Stimulated activated CD4-positive, alpha-beta T cell treated with anti-CD3 and anti-CD28 coated beads, Interleukin-15, amount 100 ng/mL, for 48 hours (primary cell): ENCODE results near the gene TNS1.

Experiments used
- DNase-seq, 2 donors: peaks; one replicate each; pipeline ENCODE4 v3.0.0-alpha.2; 2020; ENCODE audit warnings: low read depth in 2 of 2

TNS1 gene

GRCh38 chr2:217998926-217999594 is 3.7 kb downstream of the TNS1 start:
- DNase-seq, result no peak

DNA sequence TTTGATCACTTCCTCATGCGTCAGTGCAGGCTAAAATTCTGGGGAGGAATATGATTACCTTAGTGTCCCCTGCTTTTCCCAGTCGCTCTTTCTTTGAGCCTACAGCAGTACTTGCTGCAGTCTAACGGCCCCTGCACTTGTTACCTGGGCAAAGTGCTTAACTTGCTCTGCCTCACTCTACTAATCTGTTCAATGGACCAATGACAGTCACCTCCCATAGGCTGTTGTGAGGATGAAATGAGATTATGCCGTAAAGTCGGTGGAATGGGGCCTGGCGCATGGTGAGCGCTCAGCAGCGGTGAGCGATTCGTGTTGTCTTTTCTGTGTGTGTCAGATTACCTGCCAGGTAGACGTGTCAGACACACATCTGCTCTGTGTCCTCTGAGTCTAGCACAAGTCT is 5.3 kb downstream of the TNS1 start:
- no peak for DNase-seq

DNA sequence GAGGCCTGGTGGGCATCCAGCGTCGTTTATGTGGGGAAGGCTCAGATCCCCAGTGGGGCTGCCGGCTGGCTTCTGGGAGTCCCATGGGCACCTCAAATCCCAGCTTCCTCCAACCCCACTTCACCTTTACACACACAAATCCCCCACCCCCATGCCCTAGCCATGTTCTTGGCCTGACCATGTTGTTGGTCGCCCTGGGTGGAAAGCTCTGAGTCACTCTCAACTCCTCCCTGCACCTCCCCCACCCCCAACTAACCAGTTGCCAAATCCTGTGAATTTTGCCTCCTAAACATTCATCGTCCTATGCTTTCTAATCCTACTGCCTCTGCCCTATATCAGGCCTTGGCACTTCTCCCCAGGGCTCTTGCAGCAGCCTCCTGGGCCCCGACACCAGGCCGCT is 6.4 kb downstream of the TNS1 start:
- DNase-seq, result no peak

DNA sequence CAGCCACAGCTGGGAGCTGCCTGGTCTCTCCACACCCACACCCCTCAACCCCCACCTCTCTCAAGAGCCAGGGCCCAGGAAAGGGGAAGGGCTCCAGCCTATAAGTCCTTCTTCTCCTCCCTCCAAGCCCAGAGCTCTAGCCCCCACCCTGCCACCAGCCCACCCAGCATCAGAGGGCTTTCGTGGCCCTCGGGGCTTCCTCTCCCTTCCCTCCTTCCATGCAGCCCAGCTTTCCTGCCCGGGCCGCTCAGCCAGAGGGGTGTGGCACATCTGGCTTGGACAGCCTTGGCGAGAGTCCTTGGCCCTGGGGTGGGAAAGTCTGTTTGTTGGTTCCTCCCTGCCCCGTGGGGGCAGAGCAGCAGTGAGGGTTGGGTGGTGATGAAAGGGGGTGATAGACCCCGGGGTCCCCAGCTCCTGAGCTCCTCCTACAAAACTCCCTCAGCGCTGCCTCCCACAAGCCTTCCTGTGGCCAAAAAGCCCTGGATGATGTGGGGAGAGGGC is 7.0 kb downstream of the TNS1 start:
- no peak for DNase-seq

DNA sequence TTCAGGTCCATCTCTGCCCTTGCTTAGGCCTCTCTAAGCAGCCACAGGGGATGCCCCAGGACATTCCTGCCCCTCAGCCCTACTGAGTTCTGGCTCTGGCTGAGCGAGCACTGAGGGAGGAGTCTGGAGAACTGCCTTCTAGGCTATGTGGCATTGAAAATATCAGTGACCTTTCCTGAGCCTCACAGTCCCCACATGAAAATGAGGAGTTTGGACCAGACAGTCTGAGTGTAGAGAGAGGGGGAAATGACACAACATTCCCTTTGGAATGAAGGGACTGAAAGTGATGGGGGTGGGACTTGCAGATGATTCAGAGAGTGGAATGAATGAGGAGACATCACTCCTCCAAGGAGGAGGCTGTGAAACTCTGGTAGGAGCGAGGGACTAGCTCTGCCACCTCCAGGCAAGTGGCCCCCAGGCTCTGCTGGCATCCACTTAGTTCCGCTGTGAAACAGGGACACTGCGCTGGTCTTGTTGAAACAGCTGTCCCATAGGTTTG is 8.0 kb downstream of the TNS1 start:
- no peak for DNase-seq

- DNase-seq, result peak; percentile 19 to 51
These were observed 8.9 kb downstream of the TNS1 start for GRCh38 chr2:217993817-217994463.

DNA sequence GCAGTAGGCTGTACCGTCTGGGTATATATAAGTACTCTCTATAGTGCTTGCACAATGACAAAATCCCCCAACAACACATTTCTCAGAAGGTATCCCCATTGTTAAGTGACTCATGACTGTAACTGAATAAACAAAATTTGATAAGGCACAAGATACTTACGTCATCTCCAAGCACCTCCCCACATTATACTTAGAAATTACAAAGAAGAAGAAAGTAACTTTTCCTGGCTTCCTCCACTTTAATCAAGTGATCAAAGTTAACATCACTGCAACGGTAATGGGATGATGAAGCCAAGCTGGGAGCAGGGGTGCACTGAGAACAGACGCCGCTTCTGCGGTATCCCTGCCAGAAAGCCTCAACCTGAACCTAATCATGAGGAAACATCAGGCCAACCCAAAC is 9.7 kb downstream of the TNS1 start:
- no peak for DNase-seq

GRCh38 chr2:217992061-217992460 is 10.7 kb downstream of the TNS1 start:
- no peak for DNase-seq

- DNase-seq, result no peak
These were observed 11.9 kb downstream of the TNS1 start for GRCh38 chr2:217990791-217991465.

DNA sequence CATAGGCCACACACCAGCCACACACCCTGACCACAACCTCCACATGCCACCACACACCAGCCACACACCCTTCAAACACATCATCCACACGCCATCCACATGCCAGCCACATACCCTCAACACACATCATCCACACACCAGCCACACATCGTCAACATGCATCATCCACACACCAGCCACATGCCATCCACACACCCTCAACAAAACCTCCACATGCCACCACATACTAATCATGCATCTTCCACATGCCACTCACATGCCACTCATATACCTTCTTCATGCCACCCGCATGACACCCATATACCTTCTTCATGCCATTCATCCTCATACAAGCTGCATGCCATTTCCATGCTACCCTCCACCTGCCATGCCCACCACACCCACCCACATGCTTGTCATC is 12.4 kb downstream of the TNS1 start:
- DNase-seq, result no peak

- no peak for DNase-seq
These were observed 13.4 kb downstream of the TNS1 start for GRCh38 chr2:217989221-217989948.

DNA sequence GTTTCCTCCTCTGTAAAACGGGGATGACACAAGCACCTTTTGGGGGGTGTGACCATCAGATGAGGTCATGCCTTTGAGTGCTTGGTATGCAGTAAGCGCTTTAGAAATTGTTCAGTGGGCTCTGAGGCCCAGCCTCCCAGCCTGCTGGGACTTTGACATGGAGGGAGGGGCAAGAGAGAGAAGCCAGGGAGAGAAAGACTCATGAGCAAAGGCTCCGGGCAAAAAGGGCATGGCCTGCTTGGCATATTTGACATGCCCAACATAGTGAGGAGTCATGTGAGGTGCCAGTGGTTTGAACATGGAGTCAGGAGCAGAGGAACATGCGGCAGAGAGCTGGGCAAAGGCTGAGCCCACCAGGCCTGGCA is 14.0 kb downstream of the TNS1 start:
- DNase-seq, result no peak

DNA sequence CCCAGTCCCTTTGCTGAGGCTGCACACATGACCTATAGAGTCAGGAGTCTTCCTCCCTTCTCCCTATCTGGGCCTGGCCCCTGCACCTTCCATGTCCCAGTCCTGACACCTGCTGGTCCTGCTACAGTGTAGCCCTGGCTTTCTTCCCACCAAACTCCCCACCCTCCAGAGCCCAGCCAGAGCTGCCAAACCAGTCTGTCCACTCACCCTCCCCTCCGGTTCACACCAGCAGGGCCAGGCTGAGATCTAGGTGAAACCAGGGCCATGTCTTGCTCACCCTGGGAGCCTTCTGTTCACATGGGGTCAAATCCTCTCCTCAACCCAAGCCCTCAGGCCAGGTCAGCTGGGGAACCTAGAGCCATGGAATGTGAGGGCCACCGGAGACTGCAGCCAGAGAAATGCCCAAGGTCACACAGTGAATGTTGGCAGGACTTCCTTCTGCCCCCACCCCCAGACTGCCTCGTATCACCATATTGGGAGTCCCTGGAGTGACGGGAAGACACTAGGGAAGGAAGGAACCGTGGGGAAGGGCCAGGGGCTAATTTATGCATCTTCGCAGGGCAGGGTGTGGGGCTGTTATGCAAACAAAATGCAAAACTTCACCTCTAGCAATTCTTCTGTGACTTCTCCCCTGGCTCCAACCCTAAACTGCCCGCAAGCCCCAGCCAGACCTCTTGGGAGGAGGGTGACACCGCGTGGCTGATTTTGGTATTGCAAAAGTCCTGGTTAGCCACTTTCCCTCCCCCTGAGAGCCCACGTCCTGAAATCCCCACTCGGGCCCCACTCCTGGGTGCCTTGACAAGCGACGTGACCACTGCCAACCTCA is 14.6 kb downstream of the TNS1 start:
- peak; percentile 37 to 63 for DNase-seq

- no peak for DNase-seq
These were observed 15.4 kb downstream of the TNS1 start for GRCh38 chr2:217987391-217987790.

DNA sequence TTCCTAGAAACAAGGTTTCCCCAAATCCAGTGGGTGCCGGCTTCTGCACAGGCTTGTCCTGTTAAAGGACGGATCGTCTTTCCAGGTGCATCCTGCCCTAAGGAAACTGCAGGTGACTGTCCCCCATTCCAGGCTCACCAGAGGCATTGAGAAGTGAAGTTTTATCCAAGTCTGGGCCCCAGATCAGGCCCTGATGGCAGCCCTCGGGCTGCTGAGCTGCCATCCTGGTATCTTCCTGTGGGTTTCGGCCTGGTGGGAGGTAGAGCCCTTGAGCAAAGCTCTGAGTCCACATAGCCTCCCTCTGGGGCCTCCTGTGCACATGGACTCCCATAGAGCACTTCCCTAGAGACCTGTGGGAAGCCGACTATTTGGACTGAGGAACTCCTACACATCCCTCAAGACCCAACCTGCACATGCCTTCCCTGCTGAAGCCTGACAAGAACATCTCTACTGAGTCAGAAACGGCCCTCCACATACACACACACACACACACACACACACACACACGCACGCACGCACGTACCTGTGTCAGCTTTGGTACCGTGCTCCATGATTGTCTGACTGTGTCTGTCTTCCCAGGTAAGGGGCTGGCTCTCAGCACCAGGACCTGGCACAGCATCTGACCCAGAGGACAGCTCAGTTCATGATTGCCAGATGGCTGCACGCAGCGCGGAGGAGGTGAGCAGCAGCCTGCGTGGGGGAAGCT is 16.4 kb downstream of the TNS1 start:
- DNase-seq, result no peak

GRCh38 chr2:217983276-217984233 is 19.2 kb downstream of the TNS1 start:
- no peak for DNase-seq

DNA sequence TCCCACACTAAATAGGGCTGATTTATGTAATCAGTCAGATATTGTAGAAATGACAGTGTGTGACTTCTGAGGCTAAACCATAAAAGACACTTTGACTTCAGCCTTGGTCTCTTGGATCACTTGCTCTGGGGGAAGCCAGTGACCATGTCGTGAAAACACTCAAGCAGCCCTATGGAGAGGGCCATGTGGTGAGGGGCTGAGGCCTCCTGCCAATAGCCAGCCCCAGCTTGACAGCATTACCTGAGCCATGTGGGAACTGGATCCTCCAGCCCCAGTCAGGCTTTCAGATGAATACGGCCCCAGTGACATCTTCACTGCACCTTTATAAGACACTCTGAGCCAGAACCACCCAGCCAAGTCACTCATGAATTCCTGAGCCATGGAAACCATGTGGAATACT is 20.8 kb downstream of the TNS1 start:
- no peak for DNase-seq

- DNase-seq, result no peak
These were observed 21.6 kb downstream of the TNS1 start for GRCh38 chr2:217981084-217981730.

DNA sequence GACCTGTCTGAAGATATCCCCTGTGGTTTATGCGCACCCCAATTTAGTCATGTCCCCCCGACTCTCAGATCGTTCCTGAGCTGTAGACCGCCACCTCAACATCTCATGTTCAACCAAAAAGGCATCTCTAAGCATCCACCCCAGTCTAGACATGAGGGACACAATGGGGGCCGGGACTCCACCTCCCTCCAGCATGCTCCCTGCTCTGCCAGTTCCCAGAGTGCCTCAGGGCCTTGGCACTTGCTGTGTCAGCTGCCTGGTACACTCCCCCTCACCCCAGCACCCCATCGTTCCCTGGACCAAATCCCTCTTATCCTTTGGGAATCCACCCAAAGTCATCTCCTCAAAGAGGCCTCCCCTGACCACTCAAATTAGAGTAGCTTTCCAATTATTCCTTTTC is 22.2 kb downstream of the TNS1 start:
- no peak for DNase-seq
